HAP-1 (cell line): ENCODE results near the gene DIP2C.
"Not testable (repeated sequence)": the region's sequence is repeated elsewhere in the genome, so short reads cannot be mapped to it uniquely, and the experiment has no call there.

Experiments used
- DNase-seq, 2 experiments: peaks; one replicate each; pipeline ENCODE4 v3.0.0-alpha.2; 2016 to 2020; ENCODE audit warnings: low spot score in 2 of 2
- H3K27me3 ChIP-seq: fragments of 250-450 bp; sonication (Bioruptor Pico); 2 replicates; pipeline ENCODE4 v1.5.1; 2020; ENCODE audit warnings: low read depth, mild to moderate bottlenecking, moderate library complexity
- H3K36me3 ChIP-seq: fragments of 250-450 bp; sonication (Bioruptor Pico); replicated peaks from 2 replicates; pipeline ENCODE4 v1.5.1; 2020; ENCODE audit warnings: mild to moderate bottlenecking
- H3K4me1 ChIP-seq: fragments of 250-450 bp; sonication (Bioruptor Pico); 2 replicates; pipeline ENCODE4 v1.5.1; 2020; ENCODE audit warnings: mild to moderate bottlenecking
- H3K4me3 ChIP-seq: fragments of 250-450 bp; sonication (Bioruptor Pico); 2 replicates; pipeline ENCODE4 v1.5.1; 2020; ENCODE audit warnings: mild to moderate bottlenecking, moderate library complexity
- H3K9me3 ChIP-seq: fragments of 250-450 bp; sonication (Bioruptor Pico); 2 replicates; pipeline ENCODE4 v1.5.1; 2020; ENCODE audit warnings: mild to moderate bottlenecking, moderate library complexity
- in situ Hi-C: fragments of 300-500 bp; cut with MboI; formaldehyde crosslinking; loops from 3 replicates; pipeline ENCODE4 v1.14.3; 2020; ENCODE audit warnings: low sequenced_read_pairs, inconsistent platforms, mixed read lengths

DIP2C gene

GRCh38 chr10:641149-642010 is 48.1 kb downstream of the DIP2C start:
- H3K4me3 ChIP-seq, result no peak overlapping the region
- H3K36me3 ChIP-seq, result no peaks in the 10 kb centered on the region
- H3K27me3 ChIP-seq, result no peaks in the 10 kb centered on the region
- in situ Hi-C loops, result no loop called here
- DNase-seq, result no peak
- H3K9me3 ChIP-seq, result no peaks in the 10 kb centered on the region
- no peaks in the 10 kb centered on the region for H3K4me1 ChIP-seq

GRCh38 chr10:640673-641045 is 48.8 kb downstream of the DIP2C start:
- H3K9me3 ChIP-seq, result no peaks in the 10 kb centered on the region
- no peaks in the 10 kb centered on the region for H3K36me3 ChIP-seq
- H3K4me3 ChIP-seq, result no peak overlapping the region
- H3K4me1 ChIP-seq, result no peaks in the 10 kb centered on the region
- H3K27me3 ChIP-seq, result no peaks in the 10 kb centered on the region
- no peak for DNase-seq
- in situ Hi-C loops, result no loop called here

GRCh38 chr10:639751-640672 is 49.5 kb downstream of the DIP2C start:
- Histone ChIP-seq H3K4me1 (no peaks in the 10 kb centered on the region), H3K36me3 (no peaks in the 10 kb centered on the region), H3K9me3 (no peaks in the 10 kb centered on the region), H3K27me3 (no peaks in the 10 kb centered on the region), H3K4me3 (no peak overlapping the region)
- in situ Hi-C loops, result no loop called here
- DNase-seq, result no peak

- no peaks in the 10 kb centered on the region for H3K27me3 ChIP-seq
- DNase-seq, result no peak
- no peaks in the 10 kb centered on the region for H3K36me3 ChIP-seq
- H3K4me1 ChIP-seq, result no peaks in the 10 kb centered on the region
- no peaks in the 10 kb centered on the region for H3K9me3 ChIP-seq
- in situ Hi-C loops, result no loop called here
- no peak overlapping the region for H3K4me3 ChIP-seq
Measured at GRCh38 chr10:639001-639750, 50.3 kb downstream of the DIP2C start.

GRCh38 chr10:637771-638195 is 51.7 kb downstream of the DIP2C start:
- no peaks in the 10 kb centered on the region for H3K4me1 ChIP-seq
- no peaks in the 10 kb centered on the region for H3K9me3 ChIP-seq
- H3K27me3 ChIP-seq, result no peaks in the 10 kb centered on the region
- in situ Hi-C loops, result no loop called here
- no peak overlapping the region for H3K4me3 ChIP-seq
- no peak for DNase-seq
- H3K36me3 ChIP-seq, result no peaks in the 10 kb centered on the region

- Histone ChIP-seq H3K27me3 (no peaks in the 10 kb centered on the region), H3K9me3 (no peaks in the 10 kb centered on the region), H3K4me1 (no peaks in the 10 kb centered on the region), H3K4me3 (no peak overlapping the region), H3K36me3 (no peaks in the 10 kb centered on the region)
- no peak for DNase-seq
- in situ Hi-C loops, result no loop called here
Measured at GRCh38 chr10:637221-637620, 52.2 kb downstream of the DIP2C start.

GRCh38 chr10:636769-637168 is 52.7 kb downstream of the DIP2C start:
- Histone ChIP-seq H3K27me3 (no peaks in the 10 kb centered on the region), H3K4me1 (no peaks in the 10 kb centered on the region), H3K4me3 (no peak overlapping the region), H3K9me3 (no peaks in the 10 kb centered on the region), H3K36me3 (no peaks in the 10 kb centered on the region)
- no peak for DNase-seq
- in situ Hi-C loops, result no loop called here

- no peak for DNase-seq
- Histone ChIP-seq H3K36me3 (no peaks in the 10 kb centered on the region), H3K27me3 (no peaks in the 10 kb centered on the region), H3K4me3 (no peak overlapping the region), H3K4me1 (no peaks in the 10 kb centered on the region), H3K9me3 (no peaks in the 10 kb centered on the region)
- in situ Hi-C loops, result no loop called here
Measured at GRCh38 chr10:636016-636730, 53.3 kb downstream of the DIP2C start.

- no peaks in the 10 kb centered on the region for H3K27me3 ChIP-seq
- no peaks in the 10 kb centered on the region for H3K9me3 ChIP-seq
- DNase-seq, result no peak
- H3K36me3 ChIP-seq, result no peaks in the 10 kb centered on the region
- no peaks in the 10 kb centered on the region for H3K4me1 ChIP-seq
- in situ Hi-C loops, result no loop called here
- H3K4me3 ChIP-seq, result no peak overlapping the region
Measured at GRCh38 chr10:635088-635861, 54.2 kb downstream of the DIP2C start.

- in situ Hi-C loops, result no loop called here
- Histone ChIP-seq H3K9me3 (no peaks in the 10 kb centered on the region), H3K27me3 (no peaks in the 10 kb centered on the region), H3K4me1 (no peaks in the 10 kb centered on the region), H3K36me3 (no peaks in the 10 kb centered on the region), H3K4me3 (no peak overlapping the region)
- no peak for DNase-seq
Measured at GRCh38 chr10:634256-634655, 55.2 kb downstream of the DIP2C start.

GRCh38 chr10:633279-634245 is 55.9 kb downstream of the DIP2C start:
- Histone ChIP-seq H3K27me3 (no peaks in the 10 kb centered on the region), H3K4me1 (no peaks in the 10 kb centered on the region), H3K9me3 (no peaks in the 10 kb centered on the region), H3K4me3 (no peak overlapping the region), H3K36me3 (no peaks in the 10 kb centered on the region)
- DNase-seq, result no peak
- in situ Hi-C loops, result no loop called here

- H3K4me3 ChIP-seq, H3K9me3 ChIP-seq, H3K27me3 ChIP-seq, in situ Hi-C loops, DNase-seq, H3K4me1 ChIP-seq, H3K36me3 ChIP-seq: not testable (repeated sequence)
Measured at GRCh38 chr10:632807-633177, 56.7 kb downstream of the DIP2C start.
